IMR-90 (cell line): ENCODE results near the gene MAMLD1. TPM values are rescaled to one million over a fixed set of nuclear protein-coding genes. Genes with fewer than 3 reads are reported as not detected.

ENCODE experiments used
- ATAC-seq: fragments of 200-7000 bp; cut with Tn5 transposase; 2 replicates; pipeline ENCODE4 v1.9.1; 2020; ENCODE audit warnings: low read depth, mild to moderate bottlenecking, moderate library complexity
- BruUV-seq: library from RNA; stranded (reverse); fragments of 400-500 nt; replicated peaks from 2 replicates; lab custom pipeline; 2021; lab: Mats Ljungman, UMichigan
- CTCF ChIA-PET: fragments of 300-600 bp; formaldehyde crosslinking; extraction: SDS; loops from one replicate; lab custom pipeline; 2021; ENCODE audit warnings: antibody characterized with exemption; lab: Yijun Ruan, JAX
- POLR2A ChIA-PET: fragments of 300-600 bp; sonication (Branson Sonifier 250); formaldehyde crosslinking; loops from one replicate; lab custom pipeline; 2022; ENCODE audit warnings: antibody characterized with exemption; ENCODE audit not compliant: unreplicated experiment; lab: Charles Lee
- DNase-seq: peaks from one replicate; pipeline ENCODE4 v3.0.0; 2013
- H2AFZ ChIP-seq: replicated peaks from 2 replicates; pipeline ENCODE3; 2013; ENCODE audit warnings: low read length, mild to moderate bottlenecking; ENCODE audit not compliant: poor library complexity
- H2AK5ac ChIP-seq: 2 replicates; pipeline ENCODE4 v1.6.1; 2013; ENCODE audit warnings: low read depth, low read length, inconsistent platforms
- H2AK9ac ChIP-seq: replicated peaks from 2 replicates; pipeline ENCODE3; 2013; ENCODE audit warnings: mild to moderate bottlenecking, low read depth, low read length, moderate library complexity; ENCODE audit not compliant: poor library complexity
- H2BK120ac ChIP-seq: 2 replicates; pipeline ENCODE4 v1.6.1; 2013; ENCODE audit warnings: low read depth, low read length, inconsistent platforms
- H2BK15ac ChIP-seq: 3 replicates; pipeline ENCODE4 v1.6.1; 2013; ENCODE audit warnings: low read depth, low read length, inconsistent platforms
- H2BK20ac ChIP-seq: 2 replicates; pipeline ENCODE4 v1.6.1; 2013; ENCODE audit warnings: low read depth, mild to moderate bottlenecking, inconsistent platforms, low read length, moderate library complexity
- H2BK5ac ChIP-seq: 2 replicates; pipeline ENCODE4 v1.6.1; 2013; ENCODE audit warnings: mild to moderate bottlenecking, low read depth, low read length, inconsistent platforms; ENCODE audit not compliant: poor library complexity, severe bottlenecking
- H3K14ac ChIP-seq: replicated peaks from 2 replicates; pipeline ENCODE4 v1.6.1; 2013; ENCODE audit warnings: low read depth, low read length, inconsistent platforms
- H3K18ac ChIP-seq: 2 replicates; pipeline ENCODE4 v1.6.1; 2013; ENCODE audit warnings: low read depth, low read length, control low read depth
- H3K23ac ChIP-seq: 2 replicates; pipeline ENCODE4 v1.6.1; 2013; ENCODE audit warnings: low read depth, low read length, inconsistent platforms
- H3K27ac ChIP-seq: 2 replicates; pipeline ENCODE4 v1.5.1; 2013; ENCODE audit warnings: mild to moderate bottlenecking, control low read depth, low read length; ENCODE audit not compliant: insufficient read depth
- H3K27me3 ChIP-seq: 2 replicates; pipeline ENCODE4 v1.6.1; 2013; ENCODE audit warnings: low read length; ENCODE audit not compliant: control insufficient read depth, insufficient read depth
- H3K36me3 ChIP-seq: 2 replicates; pipeline ENCODE4 v1.6.1; 2013; ENCODE audit warnings: low read length, mixed read lengths; ENCODE audit not compliant: control insufficient read depth, insufficient read depth
- H3K4ac ChIP-seq: 2 replicates; pipeline ENCODE4 v1.6.1; 2013; ENCODE audit warnings: low read depth, low read length, inconsistent platforms
- H3K4me1 ChIP-seq: 2 replicates; pipeline ENCODE4 v1.6.1; 2013; ENCODE audit warnings: low read length, mixed read lengths; ENCODE audit not compliant: control insufficient read depth, insufficient read depth
- H3K4me2 ChIP-seq: 2 replicates; pipeline ENCODE4 v1.6.1; 2013; ENCODE audit warnings: low read depth, mild to moderate bottlenecking, control low read depth, low read length, moderate library complexity
- H3K4me3 ChIP-seq: 2 replicates; pipeline ENCODE4 v1.5.1; 2013; ENCODE audit warnings: low read depth, mild to moderate bottlenecking, control low read depth, low read length, moderate library complexity; ENCODE audit not compliant: insufficient read depth
- H3K56ac ChIP-seq: 2 replicates; pipeline ENCODE4 v1.6.1; 2013; ENCODE audit warnings: low read length, inconsistent platforms; ENCODE audit not compliant: insufficient read depth; ENCODE audit errors: extremely low read depth
- H3K79me1 ChIP-seq, 2 experiments: 2 replicates each; pipeline ENCODE4 v1.6.1; 2013; ENCODE audit warnings: low read length in 2 of 2, inconsistent platforms in 1 of 2, low read depth in 1 of 2
- H3K9ac ChIP-seq: 2 replicates; pipeline ENCODE4 v1.6.1; 2013; ENCODE audit warnings: low read depth, low read length, control low read depth
- H3K9me1 ChIP-seq: 2 replicates; pipeline ENCODE4 v1.6.1; 2013; ENCODE audit warnings: low read length, inconsistent platforms; ENCODE audit not compliant: insufficient read depth
- H3K9me3 ChIP-seq: 2 replicates; pipeline ENCODE4 v1.6.1; 2013; ENCODE audit warnings: low read length; ENCODE audit not compliant: control insufficient read depth, insufficient read depth
- H4K20me1 ChIP-seq: 2 replicates; pipeline ENCODE4 v1.6.1; 2013; ENCODE audit warnings: low read length, inconsistent platforms; ENCODE audit not compliant: insufficient read depth
- H4K5ac ChIP-seq: 2 replicates; pipeline ENCODE4 v1.6.1; 2013; ENCODE audit warnings: mild to moderate bottlenecking, low read depth, low read length, control low read depth
- H4K8ac ChIP-seq, 2 experiments: 2 replicates each; pipeline ENCODE4 v1.6.1; 2013; ENCODE audit warnings: low read depth in 2 of 2, low read length in 2 of 2, control low read depth in 1 of 2, inconsistent platforms in 1 of 2
- H4K91ac ChIP-seq: 2 replicates; pipeline ENCODE4 v1.6.1; 2013; ENCODE audit warnings: low read depth, low read length, inconsistent platforms; ENCODE audit not compliant: insufficient read depth
- BHLHE40 ChIP-seq: fragments of 150-350 bp; IDR thresholded peaks from 2 replicates; pipeline ENCODE4 v1.6.1; 2016; ENCODE audit warnings: mild to moderate bottlenecking, low read depth, low read length
- CEBPB ChIP-seq: IDR thresholded peaks from 2 replicates; pipeline ENCODE4 v1.6.1; 2012; ENCODE audit warnings: low read depth, low read length, improper control_type of control experiment
- MAFK ChIP-seq: IDR thresholded peaks from 2 replicates; pipeline ENCODE4 v1.6.1; 2012; ENCODE audit warnings: low read depth, low read length, improper control_type of control experiment
- NFE2L2 ChIP-seq: fragments of 150-350 bp; IDR thresholded peaks from 2 replicates; pipeline ENCODE4 v1.6.1; 2016; ENCODE audit warnings: low read depth, mild to moderate bottlenecking, low read length
- RAD21 ChIP-seq: IDR thresholded peaks from 2 replicates; pipeline ENCODE4 v1.6.1; 2012; ENCODE audit warnings: low read length, improper control_type of control experiment
- RCOR1 ChIP-seq: IDR thresholded peaks from 2 replicates; pipeline ENCODE4 v1.6.1; 2012; ENCODE audit warnings: mild to moderate bottlenecking, low read length, improper control_type of control experiment; ENCODE audit not compliant: insufficient replicate concordance
- SMC3 ChIP-seq: fragments of 150-350 bp; IDR thresholded peaks from 2 replicates; pipeline ENCODE4 v1.6.1; 2016; ENCODE audit warnings: low read depth, mild to moderate bottlenecking, antibody characterized with exemption, low read length, moderate library complexity
- whole genome bisulfite sequencing, 2 experiments: methylation state at CpG; one replicate each; pipeline versions ENCODE4 v1.1.5 to v1.1.7; 2013; ENCODE audit warnings: missing lambda C conversion rate in 2 of 2; ENCODE audit not compliant: insufficient read length in 1 of 2; ENCODE audit errors: extremely low coverage in 2 of 2; 5-methylcytosine and 5-hydroxymethylcytosine counted together
- dilution Hi-C: fragments of 300-500 bp; cut with HindIII; formaldehyde crosslinking; loops from one replicate; pipeline ENCODE4 v1.14.3; 2018; ENCODE audit warnings: low sequenced_read_pairs; ENCODE audit not compliant: unreplicated experiment
- in situ Hi-C: fragments of 300-500 bp; cut with MboI; formaldehyde crosslinking; loops from 3 replicates; pipeline ENCODE4 v1.14.3; 2019; ENCODE audit warnings: low sequenced_read_pairs, inconsistent platforms, mixed read lengths
- intact Hi-C: fragments of 100-400 bp; cut with micrococcal nuclease; formaldehyde crosslinking; loops from 2 replicates; pipeline ENCODE4 v1.10.0; 2022
- polyA plus RNA-seq, 3 experiments: library from polyadenylated mRNA; depleted of rRNA; stranded (reverse); fragments of >200 nt; gene quantifications; 2 replicates each; pipeline ENCODE4 v1.2.3, GENCODE V29; 2012; ENCODE audit warnings: low replicate concordance in 1 of 3
- total RNA-seq: library from RNA; depleted of rRNA; stranded (reverse); fragments of >200 nt; gene quantifications from 2 replicates; pipeline ENCODE4 v1.2.3, GENCODE V29; 2012
- TF ChIP-seq, protein P1 (sequence below): conservative IDR thresholded peaks from 2 replicates; pipeline ENCODE4 v1.5.1; 2012; ENCODE audit warnings: mild to moderate bottlenecking, low read depth, low read length, improper control_type of control experiment
- TF ChIP-seq, protein P2 (sequence below): fragments of 150-350 bp; IDR thresholded peaks from 2 replicates; pipeline ENCODE4 v1.6.1; 2017; ENCODE audit warnings: mild to moderate bottlenecking, antibody characterized with exemption, low read length, low read depth
- TF ChIP-seq, protein P3 (sequence below): fragments of 150-350 bp; IDR thresholded peaks from 2 replicates; pipeline ENCODE4 v1.6.1; 2016; ENCODE audit warnings: low read depth, mild to moderate bottlenecking, low read length, moderate library complexity, borderline replicate concordance

Gene MAMLD1
- total and polyA plus RNA-seq, 2 of the 4 experiments (the other 2 are of a cell fraction): 1.4 to 11.0 TPM

DNA sequence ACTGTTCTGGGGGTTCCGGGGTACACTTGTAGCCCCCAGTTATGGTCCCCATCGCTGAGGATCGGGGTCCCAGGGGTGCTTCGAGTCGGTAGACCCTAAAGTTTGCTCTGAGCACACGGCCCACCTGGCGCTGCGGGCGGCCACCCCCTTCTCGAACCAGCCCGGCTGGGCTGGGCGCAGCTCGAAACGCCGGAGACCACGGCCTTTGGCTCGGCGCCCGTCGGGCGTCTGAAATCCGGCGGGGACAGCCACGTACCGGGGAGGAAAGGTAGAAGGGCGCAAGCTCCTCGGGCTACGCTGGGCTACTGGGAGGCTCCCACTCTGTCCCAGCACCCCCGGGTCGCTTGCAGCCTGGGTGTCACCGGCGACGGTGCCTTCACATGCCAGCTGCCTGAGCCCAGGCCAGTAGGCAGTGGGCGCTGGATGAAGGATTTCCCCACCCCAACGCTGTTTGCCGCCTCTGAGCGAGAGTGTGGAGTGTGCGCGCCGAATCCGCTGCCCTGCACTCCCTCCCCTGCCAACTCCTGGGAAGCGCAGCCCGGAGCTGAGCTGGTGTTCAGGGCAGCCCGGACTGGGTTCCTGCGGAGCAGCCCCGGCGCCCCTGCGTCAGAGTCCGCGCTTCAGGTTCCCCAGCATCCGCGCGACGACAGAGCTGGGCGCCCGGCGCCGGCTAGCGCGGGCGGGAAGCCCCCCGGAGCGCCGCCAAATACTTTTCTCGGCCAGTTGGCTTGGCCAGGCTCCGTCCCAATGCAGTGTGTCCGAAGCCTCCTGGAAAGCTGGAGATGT lies 637 bp downstream of the MAMLD1 start:
- POLR2A ChIA-PET: interaction anchor here (1.1 kb wide), 1 partner anchor 275 kb away, joined by 3 read pairs; no protein-coding TSS in a partner anchor
- in situ Hi-C loops (loop anchor here (25.0 kb wide), 2 partner anchors 349 to 401 kb away; no protein-coding TSS in a partner anchor), dilution Hi-C loops (no loop called here), intact Hi-C loops (loop anchor here (1.0 to 10.0 kb wide), 7 partner anchors 150 to 400 kb away; no protein-coding TSS in a partner anchor)
- Histone ChIP-seq H3K4me1 (peaks cover 2% of the 10 kb centered on the region), H4K8ac (no peak overlapping the region; a peak in 1 of 4 replicates), H3K56ac (peak overlapping the region; percentile 65; the same call in 1 of the 2 replicates), H2AFZ (peak overlapping the region; percentile 88), H4K5ac (0 out of 2 replicates have a peak overlapping the region, but pooled peaks have one; percentile 25), H3K27ac (peak overlapping the region; percentile 92), H2AK9ac (peak overlapping the region; percentile 81), H3K4me2 (peak overlapping the region; percentile 77), H3K23ac (peak overlapping the region; percentile 87), H3K9me1 (no peaks in the 10 kb centered on the region), H4K91ac (peak overlapping the region; percentile 54; the same call in 1 of the 2 replicates), H3K36me3 (no peaks in the 10 kb centered on the region), H3K4ac (peak overlapping the region; percentile 65), H4K20me1 (no peaks in the 10 kb centered on the region), H2BK120ac (peak overlapping the region; percentile 27; the same call in 1 of the 2 replicates), H2BK15ac (no peak overlapping the region), H2BK20ac (no peak overlapping the region), H3K79me1 (peaks cover 0 to 18% of the 10 kb centered on the region in 2 experiments; a peak in 1 of 4 replicates), H2BK5ac (peak overlapping the region; percentile 61), H3K18ac (peak overlapping the region; percentile 36; the same call in 1 of the 2 replicates), H2AK5ac (no peak overlapping the region; the same call in 1 of the 2 replicates), H3K9ac (peak overlapping the region; percentile 77), H3K9me3 (no peaks in the 10 kb centered on the region), H3K14ac (peak overlapping the region; percentile 82), H3K27me3 (no peaks in the 10 kb centered on the region; the same call in 1 of the 2 replicates), H3K4me3 (peak overlapping the region; percentile 83)
- 27% methylated on average over 21 of the region's 67 CpGs; no CpG with 5 or more reads in 1 of the 2 experiments for WGBS, 2 experiments
- CTCF ChIA-PET: interaction anchor here (0.7 kb wide), 1 partner anchor 423 kb away, joined by 3 read pairs; no protein-coding TSS in a partner anchor
- peak; percentile 29 for DNase-seq
- TF ChIP-seq RAD21 (peak; percentile 25), CEBPB (no peak), NFE2L2 (no peak), BHLHE40 (no peak), MAFK (no peak), SMC3 (peak; percentile 12; the same call in 1 of the 2 replicates), RCOR1 (no peak)
- TF ChIP-seq, protein P1, sequence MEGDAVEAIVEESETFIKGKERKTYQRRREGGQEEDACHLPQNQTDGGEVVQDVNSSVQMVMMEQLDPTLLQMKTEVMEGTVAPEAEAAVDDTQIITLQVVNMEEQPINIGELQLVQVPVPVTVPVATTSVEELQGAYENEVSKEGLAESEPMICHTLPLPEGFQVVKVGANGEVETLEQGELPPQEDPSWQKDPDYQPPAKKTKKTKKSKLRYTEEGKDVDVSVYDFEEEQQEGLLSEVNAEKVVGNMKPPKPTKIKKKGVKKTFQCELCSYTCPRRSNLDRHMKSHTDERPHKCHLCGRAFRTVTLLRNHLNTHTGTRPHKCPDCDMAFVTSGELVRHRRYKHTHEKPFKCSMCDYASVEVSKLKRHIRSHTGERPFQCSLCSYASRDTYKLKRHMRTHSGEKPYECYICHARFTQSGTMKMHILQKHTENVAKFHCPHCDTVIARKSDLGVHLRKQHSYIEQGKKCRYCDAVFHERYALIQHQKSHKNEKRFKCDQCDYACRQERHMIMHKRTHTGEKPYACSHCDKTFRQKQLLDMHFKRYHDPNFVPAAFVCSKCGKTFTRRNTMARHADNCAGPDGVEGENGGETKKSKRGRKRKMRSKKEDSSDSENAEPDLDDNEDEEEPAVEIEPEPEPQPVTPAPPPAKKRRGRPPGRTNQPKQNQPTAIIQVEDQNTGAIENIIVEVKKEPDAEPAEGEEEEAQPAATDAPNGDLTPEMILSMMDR: 0 out of 2 replicates have a peak, but pooled peaks have one; percentile 10
- TF ChIP-seq, protein P2, sequence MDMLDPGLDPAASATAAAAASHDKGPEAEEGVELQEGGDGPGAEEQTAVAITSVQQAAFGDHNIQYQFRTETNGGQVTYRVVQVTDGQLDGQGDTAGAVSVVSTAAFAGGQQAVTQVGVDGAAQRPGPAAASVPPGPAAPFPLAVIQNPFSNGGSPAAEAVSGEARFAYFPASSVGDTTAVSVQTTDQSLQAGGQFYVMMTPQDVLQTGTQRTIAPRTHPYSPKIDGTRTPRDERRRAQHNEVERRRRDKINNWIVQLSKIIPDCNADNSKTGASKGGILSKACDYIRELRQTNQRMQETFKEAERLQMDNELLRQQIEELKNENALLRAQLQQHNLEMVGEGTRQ: no peak
- TF ChIP-seq, protein P3, sequence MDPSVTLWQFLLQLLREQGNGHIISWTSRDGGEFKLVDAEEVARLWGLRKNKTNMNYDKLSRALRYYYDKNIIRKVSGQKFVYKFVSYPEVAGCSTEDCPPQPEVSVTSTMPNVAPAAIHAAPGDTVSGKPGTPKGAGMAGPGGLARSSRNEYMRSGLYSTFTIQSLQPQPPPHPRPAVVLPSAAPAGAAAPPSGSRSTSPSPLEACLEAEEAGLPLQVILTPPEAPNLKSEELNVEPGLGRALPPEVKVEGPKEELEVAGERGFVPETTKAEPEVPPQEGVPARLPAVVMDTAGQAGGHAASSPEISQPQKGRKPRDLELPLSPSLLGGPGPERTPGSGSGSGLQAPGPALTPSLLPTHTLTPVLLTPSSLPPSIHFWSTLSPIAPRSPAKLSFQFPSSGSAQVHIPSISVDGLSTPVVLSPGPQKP: no peak
- no TSS peak for BruUV-seq
- ATAC-seq: peak; percentile 12
